WERI-Rb-1 (cell line): ENCODE data around the gene ASB3.
"Not testable (repeated sequence)": the region's sequence is repeated elsewhere in the genome, so short reads cannot be mapped to it uniquely, and the experiment has no call there.

Source experiments
- DNase-seq: peaks from one replicate; pipeline ENCODE4 v3.0.0-alpha.2; 2020
- H3K27ac ChIP-seq: fragments of 250-450 bp; sonication (Bioruptor Pico); 2 replicates; pipeline ENCODE4 v1.5.1; 2020; ENCODE audit warnings: mild to moderate bottlenecking, moderate library complexity
- H3K27me3 ChIP-seq: fragments of 250-450 bp; sonication (Bioruptor Pico); 2 replicates; pipeline ENCODE4 v1.5.1; 2021; ENCODE audit warnings: mild to moderate bottlenecking, low read depth, moderate library complexity; ENCODE audit not compliant: insufficient read depth, severe bottlenecking
- H3K36me3 ChIP-seq: fragments of 250-450 bp; sonication (Bioruptor Pico); 2 replicates; pipeline ENCODE4 v1.5.1; 2020; ENCODE audit warnings: mild to moderate bottlenecking, moderate library complexity
- H3K4me3 ChIP-seq: 2 replicates; pipeline ENCODE4 v1.5.1; 2011; ENCODE audit warnings: low read depth, mild to moderate bottlenecking, control low read depth, low read length
- H3K9me3 ChIP-seq: fragments of 250-450 bp; sonication (Bioruptor Pico); 2 replicates; pipeline ENCODE4 v1.5.1; 2021; ENCODE audit warnings: mild to moderate bottlenecking, moderate library complexity; ENCODE audit not compliant: severe bottlenecking
- CTCF ChIP-seq: IDR thresholded peaks from 2 replicates; pipeline ENCODE4 v1.5.1; 2011; ENCODE audit warnings: low read depth, mild to moderate bottlenecking, control low read depth, inconsistent platforms, low read length

ASB3 gene

DNA sequence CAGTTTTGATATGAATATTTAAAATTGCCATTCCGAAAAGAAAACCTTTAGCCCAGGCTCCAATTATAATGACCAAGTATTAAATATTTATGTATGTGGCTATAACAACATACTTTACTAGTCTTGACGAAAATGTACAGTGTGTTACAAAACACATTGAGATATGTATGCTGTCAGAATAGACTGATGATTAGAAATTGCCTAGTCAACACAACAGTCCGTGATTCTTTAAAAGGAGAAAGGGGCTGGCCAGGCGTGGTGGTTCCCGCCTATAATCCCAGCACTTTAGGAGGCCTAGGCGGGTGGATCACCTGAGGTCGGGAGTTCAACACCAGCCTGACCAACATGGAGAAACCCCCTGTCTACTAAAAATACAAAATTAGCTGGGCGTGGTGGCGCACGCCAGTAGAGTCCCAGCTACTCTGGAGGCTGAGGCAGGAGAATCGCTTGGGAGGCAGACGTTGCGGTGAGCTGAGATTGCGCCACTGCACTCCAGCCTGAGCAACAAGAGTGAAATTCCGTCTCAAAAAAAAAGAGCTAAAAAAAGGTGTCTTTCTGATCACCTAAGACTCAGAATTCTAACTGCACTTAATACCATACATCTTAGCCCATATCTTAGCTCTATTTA, 17.3 kb downstream of the ASB3 start:
- Histone ChIP-seq H3K9me3 (no peaks in the 10 kb centered on the region), H3K4me3 (no peak overlapping the region)

GRCh38 chr2:53768242-53768542, 18.6 kb downstream of the ASB3 start:
- DNase-seq = no peak
- peaks cover 33% of the 10 kb centered on the region for H3K36me3 ChIP-seq
- peak overlapping the region; percentile 90 for H3K27ac ChIP-seq
- no peak for TF ChIP-seq CTCF
- no peaks in the 10 kb centered on the region for H3K27me3 ChIP-seq
- no peaks in the 10 kb centered on the region for H3K9me3 ChIP-seq
- peak overlapping the region; percentile 96 for H3K4me3 ChIP-seq

More for the DNA sequence above, 17.3 kb downstream of the ASB3 start:
- Histone ChIP-seq H3K27me3 (no peaks in the 10 kb centered on the region), H3K27ac (no peak overlapping the region), H3K36me3 (peaks cover 36% of the 10 kb centered on the region)
- TF ChIP-seq CTCF = no peak
- DNase-seq = no peak

- H3K27ac ChIP-seq = peak within 1 kb of the TSS; percentile 90
- H3K9me3 ChIP-seq = no peaks in the 10 kb centered on the region
- H3K4me3 ChIP-seq = peak within 1 kb of the TSS; percentile 96
- no peaks in the 10 kb centered on the region for H3K27me3 ChIP-seq
- TF ChIP-seq CTCF = peak; percentile 43
- peak; percentile 94 for DNase-seq
- H3K36me3 ChIP-seq = peaks cover 37% of the 10 kb centered on the region
Measured at GRCh38 chr2:53767405-53768241, 19.1 kb downstream of the ASB3 start, which contains the start of gene CHAC2. Gene CHAC2 (plus strand): TSS chr2:53767804. CDS start chr2:53767887, 83 bp downstream.

DNA sequence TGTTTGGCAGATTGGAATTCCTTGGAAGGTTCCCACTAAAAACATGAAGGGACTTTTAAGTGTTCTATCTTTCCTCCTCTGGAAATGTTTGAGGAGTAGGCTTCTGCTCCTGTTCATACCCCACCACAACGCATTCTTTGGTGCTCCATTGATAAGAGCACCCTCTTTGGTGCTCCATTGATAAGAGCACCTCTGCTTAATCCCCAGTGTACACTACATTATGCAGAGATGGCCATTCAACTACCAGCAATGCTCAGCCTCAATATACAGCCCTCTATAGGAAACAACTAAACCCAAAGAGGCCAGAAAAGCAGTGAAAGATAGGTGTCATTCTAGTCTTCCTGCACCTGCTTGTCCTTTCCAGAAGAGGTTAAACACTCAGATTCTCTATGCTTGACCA, 21.0 kb downstream of the ASB3 start:
- Histone ChIP-seq H3K27me3 (no peaks in the 10 kb centered on the region), H3K27ac (no peak overlapping the region), H3K4me3 (no peak overlapping the region), H3K9me3 (no peaks in the 10 kb centered on the region), H3K36me3 (peaks cover 39% of the 10 kb centered on the region)
- DNase-seq = no peak
- no peak for TF ChIP-seq CTCF

GRCh38 chr2:53757206-53757605, 29.5 kb downstream of the ASB3 start:
- H3K9me3 ChIP-seq, H3K27me3 ChIP-seq, DNase-seq, H3K27ac ChIP-seq, H3K4me3 ChIP-seq: not testable (repeated sequence)
- peaks cover 23% of the 10 kb centered on the region for H3K36me3 ChIP-seq

DNA sequence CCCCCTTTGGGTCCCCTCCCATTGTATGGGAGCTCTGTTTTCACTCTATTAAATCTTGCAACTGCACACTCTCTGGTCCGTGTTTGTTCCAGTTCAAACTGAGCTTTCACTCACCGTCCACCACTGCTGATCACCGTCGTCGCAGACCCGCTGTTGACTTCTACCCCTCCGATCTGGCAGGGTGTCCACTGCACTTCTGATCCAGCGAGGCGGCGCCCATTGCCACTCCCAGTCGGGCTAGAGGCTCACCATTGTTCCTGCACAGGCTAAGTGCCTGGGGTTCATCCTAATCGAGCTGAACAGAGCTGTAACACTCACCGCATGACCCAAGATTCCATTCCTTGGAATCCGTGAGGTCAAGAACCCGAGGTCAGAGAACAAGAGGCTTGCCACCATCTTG, 30.1 kb downstream of the ASB3 start:
- H3K27ac ChIP-seq = no peak overlapping the region
- no peaks in the 10 kb centered on the region for H3K27me3 ChIP-seq
- no peak overlapping the region for H3K4me3 ChIP-seq
- no peaks in the 10 kb centered on the region for H3K9me3 ChIP-seq
- TF ChIP-seq CTCF = no peak
- no peak for DNase-seq
- H3K36me3 ChIP-seq = peaks cover 17% of the 10 kb centered on the region
